Measurements from ENCODE around the gene NFAT5. TPM values are rescaled to one million over a fixed set of nuclear protein-coding genes. Genes with fewer than 3 reads are reported as not detected.

Gene NFAT5
- total and polyA plus RNA-seq, 2 donors (not counting 3 experiments of a cell fraction or from before 2014, with no cell fraction given): 17.2 to 49.5 TPM

DNA sequence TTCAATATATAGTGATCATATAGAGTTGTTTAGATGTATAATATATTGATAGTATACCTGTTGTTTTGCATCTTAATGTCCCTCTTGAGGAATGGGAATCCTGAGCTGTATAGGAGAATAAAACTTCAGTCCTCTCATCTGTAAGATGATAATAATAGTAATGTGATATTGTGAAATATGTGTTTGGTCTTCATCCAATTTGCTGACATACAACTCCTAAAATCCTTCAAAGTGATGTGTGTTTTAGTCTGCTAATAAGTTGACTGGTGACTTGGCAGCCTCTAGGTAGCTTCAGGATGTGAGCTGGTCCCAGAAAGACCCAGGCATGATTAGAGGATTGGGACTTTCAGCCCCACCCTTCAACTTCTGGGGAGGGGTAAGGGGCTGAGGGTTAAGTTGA, 22.8 kb upstream of the NFAT5 start:
- Histone ChIP-seq H3K9me1 (replicated peaks; ENCODE audit: control insufficient read depth, extremely low read depth, insufficient read depth, low read length) (no peaks in the 10 kb centered on the region), H3K36me3 (ENCODE audit: control insufficient read depth in 2 of 2, extremely low read depth in 1 of 2, insufficient read depth in 2 of 2, low read length in 2 of 2) (no peaks in the 10 kb centered on the region), H3K27ac (ENCODE audit: insufficient read depth, low read depth, low read length) (no peak overlapping the region), H3K79me2 (ENCODE audit: control insufficient read depth, insufficient read depth, low read length) (no peaks in the 10 kb centered on the region), H2AFZ (ENCODE audit: low read depth, low read length) (no peak overlapping the region), H3K4me1 (ENCODE audit: control insufficient read depth, extremely low read depth, insufficient read depth, low read length) (no peaks in the 10 kb centered on the region), H3K9me3 (replicated peaks; ENCODE audit: control insufficient read depth, insufficient read depth, low read length) (no peaks in the 10 kb centered on the region), H3K9ac (replicated peaks; ENCODE audit: extremely low read depth, insufficient read depth, low read length) (no peak overlapping the region), H3K4me3 (replicated peaks in 1 of 3; ENCODE audit: insufficient read depth in 1 of 3, low read depth in 1 of 3, low read length in 3 of 3) (no peak overlapping the region), H3K4me2 (ENCODE audit: insufficient read depth, low read length) (no peak overlapping the region), H4K20me1 (replicated peaks; ENCODE audit: control insufficient read depth, extremely low read depth, insufficient read depth, low read length) (no peaks in the 10 kb centered on the region), H3K27me3 (ENCODE audit: control insufficient read depth in 2 of 2, insufficient read depth in 2 of 2, low read length in 2 of 2) (no peaks in the 10 kb centered on the region)
- ChIA-PET POLR2A (no interaction called here), CTCF (interaction anchor here (1.2 to 1.6 kb wide), 2 partner anchors 48 to 147 kb away, joined by 3 to 5 read pairs; no protein-coding TSS in a partner anchor)
- TF ChIP-seq POLR2AphosphoS5 (IDR thresholded peaks at IDR 0.05; ENCODE audit: insufficient read depth, low read depth, low read length): no peak
- TF ChIP-seq, protein P1, sequence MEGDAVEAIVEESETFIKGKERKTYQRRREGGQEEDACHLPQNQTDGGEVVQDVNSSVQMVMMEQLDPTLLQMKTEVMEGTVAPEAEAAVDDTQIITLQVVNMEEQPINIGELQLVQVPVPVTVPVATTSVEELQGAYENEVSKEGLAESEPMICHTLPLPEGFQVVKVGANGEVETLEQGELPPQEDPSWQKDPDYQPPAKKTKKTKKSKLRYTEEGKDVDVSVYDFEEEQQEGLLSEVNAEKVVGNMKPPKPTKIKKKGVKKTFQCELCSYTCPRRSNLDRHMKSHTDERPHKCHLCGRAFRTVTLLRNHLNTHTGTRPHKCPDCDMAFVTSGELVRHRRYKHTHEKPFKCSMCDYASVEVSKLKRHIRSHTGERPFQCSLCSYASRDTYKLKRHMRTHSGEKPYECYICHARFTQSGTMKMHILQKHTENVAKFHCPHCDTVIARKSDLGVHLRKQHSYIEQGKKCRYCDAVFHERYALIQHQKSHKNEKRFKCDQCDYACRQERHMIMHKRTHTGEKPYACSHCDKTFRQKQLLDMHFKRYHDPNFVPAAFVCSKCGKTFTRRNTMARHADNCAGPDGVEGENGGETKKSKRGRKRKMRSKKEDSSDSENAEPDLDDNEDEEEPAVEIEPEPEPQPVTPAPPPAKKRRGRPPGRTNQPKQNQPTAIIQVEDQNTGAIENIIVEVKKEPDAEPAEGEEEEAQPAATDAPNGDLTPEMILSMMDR (IDR thresholded peaks at IDR 0.05; ENCODE audit: extremely low read depth in 1 of 2, insufficient read depth in 1 of 2, low read depth in 1 of 2, low read length in 2 of 2): no peak
- TF ChIP-seq JUN (IDR thresholded peaks at IDR 0.05; ENCODE audit: borderline replicate concordance, insufficient read depth, insufficient read length, low read depth): no peak
- no peak for TF ChIP-seq EZH2 (IDR thresholded peaks at IDR 0.05; ENCODE audit: borderline replicate concordance, low read depth, low read length, severe bottlenecking)
- TF ChIP-seq, protein P2, sequence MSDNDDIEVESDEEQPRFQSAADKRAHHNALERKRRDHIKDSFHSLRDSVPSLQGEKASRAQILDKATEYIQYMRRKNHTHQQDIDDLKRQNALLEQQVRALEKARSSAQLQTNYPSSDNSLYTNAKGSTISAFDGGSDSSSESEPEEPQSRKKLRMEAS (IDR thresholded peaks at IDR 0.05; ENCODE audit: insufficient read depth, insufficient read length): no peak
- TF ChIP-seq MYC (IDR thresholded peaks at IDR 0.05; ENCODE audit: low read depth, low read length): no peak
- no peak for TF ChIP-seq FOS (IDR thresholded peaks at IDR 0.05; ENCODE audit: borderline replicate concordance, insufficient read depth, low read length)
- TF ChIP-seq POLR2A (IDR thresholded peaks at IDR 0.05; ENCODE audit: low read depth, low read length): no peak
- no peak for TF ChIP-seq GATA2 (IDR thresholded peaks at IDR 0.05; ENCODE audit: insufficient read depth, insufficient read length, low read depth, low read length)
- DNase-seq (ENCODE audit: low read depth, low spot score): no peak
- BruUV-seq (replicated peaks): no TSS peak
- intact Hi-C loops (cut with micrococcal nuclease) (no loop called here), dilution Hi-C loops (cut with MboI; ENCODE audit: extremely low pct_ligation_motif_present, low sequenced_read_pairs) (no loop called here)
- no peak for FAIRE-seq

Data from endothelial cell of umbilical vein (primary cell).